Adrenal gland (tissue), 5 donors: Measurements from ENCODE around the gene CABP4.

Experiments used
- POLR2A ChIP-seq, 2 donors: fragments of 450-650 bp; IDR thresholded peaks; one replicate each; pipeline ENCODE4 v1.6.1; 2017; ENCODE audit warnings: antibody characterized with exemption in 2 of 2, mild to moderate bottlenecking in 2 of 2, moderate library complexity in 1 of 2
- TF ChIP-seq, protein P1 (sequence below), 6 experiments: fragments of 450-650 bp in 4 of 6; fragments of 200-600 bp in 2 of 6; sonication (generic) in 1 of 6; IDR thresholded peaks; 1 replicate in 5 of 6; 2 replicates in 1 of 6; pipeline versions ENCODE4 v1.5.1 to v1.8.0; 2016 to 2021; ENCODE audit warnings: antibody characterized with exemption in 6 of 6, mild to moderate bottlenecking in 2 of 6, moderate library complexity in 1 of 6
- donor health status: DM: no; HTN: no; CAD: no.

GRCh38 chr11:67501854-67502253 is 46.7 kb downstream of the CABP4 start:
- TF ChIP-seq, protein P1, sequence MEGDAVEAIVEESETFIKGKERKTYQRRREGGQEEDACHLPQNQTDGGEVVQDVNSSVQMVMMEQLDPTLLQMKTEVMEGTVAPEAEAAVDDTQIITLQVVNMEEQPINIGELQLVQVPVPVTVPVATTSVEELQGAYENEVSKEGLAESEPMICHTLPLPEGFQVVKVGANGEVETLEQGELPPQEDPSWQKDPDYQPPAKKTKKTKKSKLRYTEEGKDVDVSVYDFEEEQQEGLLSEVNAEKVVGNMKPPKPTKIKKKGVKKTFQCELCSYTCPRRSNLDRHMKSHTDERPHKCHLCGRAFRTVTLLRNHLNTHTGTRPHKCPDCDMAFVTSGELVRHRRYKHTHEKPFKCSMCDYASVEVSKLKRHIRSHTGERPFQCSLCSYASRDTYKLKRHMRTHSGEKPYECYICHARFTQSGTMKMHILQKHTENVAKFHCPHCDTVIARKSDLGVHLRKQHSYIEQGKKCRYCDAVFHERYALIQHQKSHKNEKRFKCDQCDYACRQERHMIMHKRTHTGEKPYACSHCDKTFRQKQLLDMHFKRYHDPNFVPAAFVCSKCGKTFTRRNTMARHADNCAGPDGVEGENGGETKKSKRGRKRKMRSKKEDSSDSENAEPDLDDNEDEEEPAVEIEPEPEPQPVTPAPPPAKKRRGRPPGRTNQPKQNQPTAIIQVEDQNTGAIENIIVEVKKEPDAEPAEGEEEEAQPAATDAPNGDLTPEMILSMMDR (IDR thresholded peaks at IDR 0.05), result no peak
- no peak for TF ChIP-seq POLR2A (IDR thresholded peaks at IDR 0.05)
